Right atrium auricular region (tissue), 2 donors: Measurements from ENCODE around the gene MRTFA. TPM values are rescaled to one million over a fixed set of nuclear protein-coding genes. Genes with fewer than 3 reads are reported as not detected.

Source experiments
- DNase-seq: peaks from one replicate; pipeline ENCODE4 v3.0.0-alpha.2; 2019; ENCODE audit warnings: low spot score
- H3K27ac ChIP-seq, 2 donors: fragments of 200-600 bp; sonication (generic); 1 replicate in 1 of 2; 2 replicates in 1 of 2; pipeline ENCODE4 v1.5.1; 2016 to 2019
- H3K27me3 ChIP-seq, 2 donors: fragments of 200-600 bp; sonication (generic); one replicate each; pipeline versions ENCODE4 v1.5.1 to v1.6.0; 2017 to 2019
- H3K36me3 ChIP-seq: fragments of 200-600 bp; sonication (generic); one replicate; pipeline ENCODE4 v1.5.1; 2016
- H3K4me1 ChIP-seq, 2 donors: fragments of 200-600 bp; sonication (generic); one replicate each; pipeline versions ENCODE4 v1.5.1 to v1.6.0; 2017 to 2019
- H3K4me3 ChIP-seq, 2 donors: fragments of 200-600 bp; sonication (generic); 1 replicate in 1 of 2; 2 replicates in 1 of 2; pipeline ENCODE4 v1.5.1; 2017 to 2019; ENCODE audit warnings: mild to moderate bottlenecking in 1 of 2, moderate library complexity in 1 of 2
- H3K9me3 ChIP-seq, 2 donors: fragments of 200-600 bp; sonication (generic); one replicate each; pipeline ENCODE4 v1.5.1; 2019
- total RNA-seq, 2 donors: library from RNA; depleted of rRNA; stranded (reverse); fragments of >200 nt; gene quantifications; one replicate each; pipeline ENCODE4 v1.1.0, GENCODE V29; 2016
- TF ChIP-seq, protein P1 (sequence below), 2 donors: fragments of 200-600 bp; sonication (generic); IDR thresholded peaks; one replicate each; pipeline ENCODE4 v1.5.1; 2019; ENCODE audit warnings: antibody characterized with exemption in 2 of 2

The MRTFA gene
- total RNA-seq, 2 donors from 2014 or later, result 45.8 to 55.2 TPM

GRCh38 chr22:40462195-40462984 is 174.1 kb downstream of the MRTFA start:
- no peaks in the 10 kb centered on the region for H3K36me3 ChIP-seq
- peak overlapping the region in 1 of 2 donors; percentile 28 for H3K4me3 ChIP-seq
- DNase-seq, result no peak
- peaks cover 0 to 11% of the 10 kb centered on the region in 2 donors for H3K4me1 ChIP-seq
- no peak overlapping the region for H3K27ac ChIP-seq
- TF ChIP-seq, protein P1, sequence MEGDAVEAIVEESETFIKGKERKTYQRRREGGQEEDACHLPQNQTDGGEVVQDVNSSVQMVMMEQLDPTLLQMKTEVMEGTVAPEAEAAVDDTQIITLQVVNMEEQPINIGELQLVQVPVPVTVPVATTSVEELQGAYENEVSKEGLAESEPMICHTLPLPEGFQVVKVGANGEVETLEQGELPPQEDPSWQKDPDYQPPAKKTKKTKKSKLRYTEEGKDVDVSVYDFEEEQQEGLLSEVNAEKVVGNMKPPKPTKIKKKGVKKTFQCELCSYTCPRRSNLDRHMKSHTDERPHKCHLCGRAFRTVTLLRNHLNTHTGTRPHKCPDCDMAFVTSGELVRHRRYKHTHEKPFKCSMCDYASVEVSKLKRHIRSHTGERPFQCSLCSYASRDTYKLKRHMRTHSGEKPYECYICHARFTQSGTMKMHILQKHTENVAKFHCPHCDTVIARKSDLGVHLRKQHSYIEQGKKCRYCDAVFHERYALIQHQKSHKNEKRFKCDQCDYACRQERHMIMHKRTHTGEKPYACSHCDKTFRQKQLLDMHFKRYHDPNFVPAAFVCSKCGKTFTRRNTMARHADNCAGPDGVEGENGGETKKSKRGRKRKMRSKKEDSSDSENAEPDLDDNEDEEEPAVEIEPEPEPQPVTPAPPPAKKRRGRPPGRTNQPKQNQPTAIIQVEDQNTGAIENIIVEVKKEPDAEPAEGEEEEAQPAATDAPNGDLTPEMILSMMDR (IDR thresholded peaks at IDR 0.05), result no peak
- no peaks in the 10 kb centered on the region for H3K27me3 ChIP-seq
- H3K9me3 ChIP-seq, result no peaks in the 10 kb centered on the region

GRCh38 chr22:40453671-40454070 is 182.8 kb downstream of the MRTFA start:
- Histone ChIP-seq H3K4me1 (peaks cover 0 to 49% of the 10 kb centered on the region in 2 donors), H3K36me3 (no peaks in the 10 kb centered on the region), H3K4me3 (no peak overlapping the region), H3K27ac (no peak overlapping the region), H3K9me3 (no peaks in the 10 kb centered on the region), H3K27me3 (no peaks in the 10 kb centered on the region)
- TF ChIP-seq, protein P1 (IDR thresholded peaks at IDR 0.05), result no peak
- no peak for DNase-seq

DNA sequence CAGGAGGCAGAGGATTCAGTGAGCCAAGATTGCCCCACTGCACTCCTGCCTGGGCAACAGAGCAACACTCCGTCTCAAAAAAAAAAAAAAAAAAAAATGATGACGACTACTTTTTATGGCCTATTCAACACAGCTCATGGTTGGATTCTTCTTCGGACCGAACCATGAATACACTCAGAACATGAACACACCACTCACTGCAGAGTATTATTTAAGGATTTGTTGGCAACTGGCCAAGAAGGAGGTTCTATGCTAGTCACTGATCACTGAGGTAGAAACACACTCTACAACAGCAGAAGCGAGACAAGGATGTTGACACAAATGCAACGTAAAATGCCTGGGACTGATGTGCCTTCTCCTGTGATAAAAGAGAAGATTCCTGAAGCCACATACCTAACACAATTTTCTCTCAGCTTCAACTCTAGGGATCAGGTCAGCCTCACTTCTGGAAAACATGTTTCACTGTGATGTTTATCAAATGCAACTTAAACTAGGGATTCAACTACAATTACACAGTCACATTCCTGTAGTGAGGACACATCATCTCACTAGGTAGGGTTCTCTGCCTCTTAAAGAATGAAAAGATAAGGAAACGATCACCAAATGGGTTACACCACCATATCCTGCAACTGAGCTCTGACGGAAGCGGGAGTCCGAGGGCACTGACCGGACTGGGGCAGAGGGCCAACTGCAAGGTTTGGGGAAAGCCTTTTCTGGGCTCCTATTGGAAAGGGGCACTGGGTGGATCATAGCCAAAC is 183.6 kb downstream of the MRTFA start:
- TF ChIP-seq, protein P1 (IDR thresholded peaks at IDR 0.05), result no peak
- peak overlapping the region in 1 of 2 donors; percentile 20 for H3K27ac ChIP-seq
- H3K9me3 ChIP-seq, result no peaks in the 10 kb centered on the region
- peaks cover 0 to 57% of the 10 kb centered on the region in 2 donors for H3K4me1 ChIP-seq
- H3K4me3 ChIP-seq, result no peak overlapping the region
- H3K36me3 ChIP-seq, result no peaks in the 10 kb centered on the region
- no peak for DNase-seq
- no peaks in the 10 kb centered on the region for H3K27me3 ChIP-seq

- TF ChIP-seq, protein P1 (IDR thresholded peaks at IDR 0.05), result no peak
- DNase-seq, result no peak
- H3K9me3 ChIP-seq, result no peaks in the 10 kb centered on the region
- no peak overlapping the region for H3K27ac ChIP-seq
- H3K27me3 ChIP-seq, result no peaks in the 10 kb centered on the region
- H3K36me3 ChIP-seq, result no peaks in the 10 kb centered on the region
- no peak overlapping the region for H3K4me3 ChIP-seq
- peaks cover 0 to 66% of the 10 kb centered on the region in 2 donors for H3K4me1 ChIP-seq
These were observed 185.3 kb downstream of the MRTFA start for GRCh38 chr22:40451210-40451609.

DNA sequence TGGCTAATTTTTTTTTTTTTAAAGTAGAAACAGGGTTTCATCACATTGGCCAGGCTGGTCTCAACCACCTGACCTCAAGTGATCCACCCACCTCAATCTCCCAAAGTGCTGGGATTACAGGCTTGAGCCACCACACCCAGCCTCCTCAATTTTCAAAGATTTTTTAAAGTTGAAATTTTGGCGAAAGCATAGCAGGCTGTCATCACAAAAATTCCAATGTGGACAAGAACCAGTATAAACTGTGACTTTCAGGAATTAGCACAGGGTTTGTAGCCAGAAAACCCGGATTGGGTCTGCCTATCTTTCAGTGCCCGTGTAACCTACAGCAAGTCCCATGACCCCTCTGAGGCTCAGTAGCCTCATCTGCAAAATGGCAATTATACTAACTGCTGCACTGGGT is 185.9 kb downstream of the MRTFA start:
- Histone ChIP-seq H3K27me3 (no peaks in the 10 kb centered on the region), H3K27ac (peak overlapping the region in 1 of 2 donors; percentile 42), H3K36me3 (no peaks in the 10 kb centered on the region), H3K9me3 (no peaks in the 10 kb centered on the region), H3K4me1 (peaks cover 0 to 66% of the 10 kb centered on the region in 2 donors), H3K4me3 (no peak overlapping the region)
- DNase-seq, result no peak
- TF ChIP-seq, protein P1 (IDR thresholded peaks at IDR 0.05), result no peak
